Activated T-cell treated with anti-CD3 and anti-CD28 coated beads for 1 hour (primary cell): Measurements from ENCODE around the gene SIX1.

Experiments
- DNase-seq: peaks from one replicate; pipeline ENCODE4 v3.0.0-alpha.2; 2020; ENCODE audit warnings: low read depth

Gene SIX1

GRCh38 chr14:60641742-60642269 is 7.5 kb downstream of the SIX1 start:
- DNase-seq, result no peak

DNA sequence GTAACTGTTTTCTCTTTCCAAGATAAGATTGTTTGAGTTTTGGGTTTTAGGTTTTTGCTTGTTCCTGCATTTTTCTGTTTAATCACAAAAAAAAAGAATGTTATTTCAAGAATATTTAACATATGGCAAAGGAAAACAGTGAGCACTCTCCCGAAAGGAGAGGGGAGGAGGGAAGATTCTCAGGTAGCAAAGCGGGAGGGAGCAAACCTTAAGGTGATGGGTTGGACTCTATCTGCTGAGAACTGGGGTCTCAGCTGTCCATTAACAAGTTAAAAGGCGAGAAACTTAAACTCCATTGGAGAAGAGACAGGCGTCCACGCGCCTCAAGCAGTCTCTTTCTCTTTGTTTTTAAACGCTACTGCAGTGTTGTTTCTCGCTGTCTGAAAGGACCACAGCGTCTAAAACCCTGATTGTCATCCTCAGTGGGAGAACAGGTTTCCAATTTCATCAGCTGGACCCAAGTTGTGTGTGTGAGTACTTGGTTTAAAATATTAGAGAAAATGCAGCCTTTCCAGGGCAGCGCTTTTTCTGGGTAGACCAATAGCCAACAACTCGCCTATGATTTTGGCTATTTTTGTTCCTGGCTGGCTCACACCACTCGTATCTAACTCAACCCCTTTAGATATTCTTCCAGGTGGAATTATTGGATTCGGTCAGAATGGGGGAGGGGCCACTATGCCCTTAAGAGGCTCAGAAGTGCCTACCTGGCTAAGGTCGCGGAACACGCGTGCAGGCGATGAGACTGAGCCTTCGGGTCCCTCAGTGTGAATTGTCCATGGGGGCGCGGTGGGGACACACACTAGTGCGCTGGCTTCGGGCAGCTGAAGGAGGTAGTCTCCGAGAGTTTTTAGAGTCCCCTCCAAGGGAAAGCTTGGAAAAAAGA is 8.2 kb downstream of the SIX1 start:
- no peak for DNase-seq

- no peak for DNase-seq
Observed at GRCh38 chr14:60639674-60640073, 9.6 kb downstream of the SIX1 start.

- no peak for DNase-seq
Observed at GRCh38 chr14:60637479-60638315, 11.6 kb downstream of the SIX1 start.

GRCh38 chr14:60636879-60637478 is 12.3 kb downstream of the SIX1 start:
- DNase-seq, result no peak

DNA sequence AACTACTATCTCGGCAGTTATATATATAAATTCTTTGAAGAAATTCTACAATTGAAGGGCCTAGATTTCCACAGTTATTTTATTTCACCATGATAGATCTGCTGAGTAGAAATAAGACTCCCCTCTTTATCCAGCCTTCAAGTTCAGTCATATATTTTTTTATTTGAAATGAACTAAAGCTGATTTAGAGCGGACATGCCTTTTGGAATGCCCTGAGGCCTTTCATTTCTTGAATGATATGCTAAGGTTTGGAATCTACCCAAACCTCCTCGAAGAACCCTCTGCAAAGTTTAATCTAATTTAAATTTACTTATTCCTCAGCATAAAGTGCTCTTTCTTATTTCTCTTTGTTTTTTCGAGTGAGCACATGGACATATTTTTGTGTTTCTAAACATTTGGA is 15.1 kb downstream of the SIX1 start:
- no peak for DNase-seq

- DNase-seq, result no peak
Observed at GRCh38 chr14:60632777-60633176, 16.5 kb downstream of the SIX1 start.

DNA sequence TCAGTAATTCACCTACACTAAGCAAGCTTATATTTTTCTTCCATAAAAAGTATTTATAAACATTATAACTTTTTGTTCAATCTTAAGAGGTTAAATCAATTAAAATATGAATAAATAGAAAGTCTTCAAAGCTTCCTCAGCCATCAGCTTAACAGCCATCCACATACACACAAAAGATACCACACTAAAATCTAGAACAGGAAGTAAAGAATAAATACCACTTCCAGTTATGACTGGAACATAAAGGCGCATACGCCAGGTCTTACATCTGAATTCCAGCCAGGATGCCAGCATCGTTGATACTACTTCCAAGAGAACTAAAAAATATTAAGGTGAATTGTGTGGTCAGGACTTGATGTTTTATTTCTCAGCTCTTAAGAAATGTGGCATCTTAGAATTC is 17.0 kb downstream of the SIX1 start:
- DNase-seq, result no peak

GRCh38 chr14:60631842-60632241 is 17.4 kb downstream of the SIX1 start:
- DNase-seq, result no peak

DNA sequence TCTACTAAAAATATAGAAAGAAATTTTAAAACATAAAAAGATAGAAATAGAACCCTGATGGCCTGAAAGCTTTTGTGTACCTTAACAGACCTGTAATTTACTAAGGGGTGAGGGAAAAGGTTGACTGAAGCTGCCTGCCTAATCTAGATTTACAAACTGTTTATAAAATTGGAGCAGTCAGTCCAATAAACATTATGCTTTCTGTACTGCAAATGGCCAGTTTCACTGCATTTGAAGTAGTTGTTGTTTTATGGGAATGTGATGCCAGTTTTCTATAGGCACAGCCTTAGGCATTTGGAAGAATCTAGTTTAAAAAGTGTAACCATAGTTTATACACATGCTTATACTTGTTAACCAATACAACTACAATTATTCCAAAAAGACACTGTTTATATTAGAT is 19.1 kb downstream of the SIX1 start:
- no peak for DNase-seq

- no peak for DNase-seq
Observed at GRCh38 chr14:60628892-60629291, 20.4 kb downstream of the SIX1 start.

DNA sequence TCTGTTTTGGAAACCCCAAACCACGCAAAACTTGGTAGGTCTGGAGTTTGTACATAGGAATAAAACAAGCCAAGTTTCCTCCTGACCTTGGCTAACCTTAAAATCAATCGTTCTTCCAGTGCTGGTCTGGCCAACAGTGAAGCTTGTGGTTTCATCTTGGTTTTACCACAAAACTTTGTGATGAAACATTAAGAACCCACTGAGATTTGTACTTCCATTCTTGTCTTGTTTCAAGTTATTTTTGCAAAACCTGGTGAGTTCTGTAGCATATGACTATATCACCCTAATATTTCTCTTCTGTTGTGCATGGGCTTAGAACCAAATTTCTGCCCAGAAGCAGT is 26.4 kb downstream of the SIX1 start:
- no peak for DNase-seq

GRCh38 chr14:60622210-60622916 is 26.9 kb downstream of the SIX1 start:
- no peak for DNase-seq

GRCh38 chr14:60621386-60621785 is 27.9 kb downstream of the SIX1 start:
- no peak for DNase-seq

DNA sequence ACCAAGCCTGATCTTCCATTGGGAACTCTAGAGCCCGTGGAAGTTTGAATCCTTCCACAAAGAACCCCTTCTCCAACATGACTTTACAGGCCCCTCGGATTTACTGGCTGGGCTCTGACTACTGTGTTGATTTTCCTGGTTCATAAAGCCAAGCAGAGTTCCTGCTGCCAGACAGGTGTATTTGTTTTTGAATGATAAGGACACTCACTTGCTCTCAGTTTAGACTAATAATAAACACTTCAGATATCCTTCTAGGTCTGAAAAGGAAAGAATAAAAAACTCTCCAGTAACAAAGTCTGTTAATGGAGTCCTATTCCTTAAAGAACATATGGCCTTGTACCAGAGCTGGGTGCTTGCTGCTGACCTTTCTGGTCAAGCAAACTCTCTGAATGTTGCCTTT is 31.0 kb downstream of the SIX1 start:
- DNase-seq, result no peak

DNA sequence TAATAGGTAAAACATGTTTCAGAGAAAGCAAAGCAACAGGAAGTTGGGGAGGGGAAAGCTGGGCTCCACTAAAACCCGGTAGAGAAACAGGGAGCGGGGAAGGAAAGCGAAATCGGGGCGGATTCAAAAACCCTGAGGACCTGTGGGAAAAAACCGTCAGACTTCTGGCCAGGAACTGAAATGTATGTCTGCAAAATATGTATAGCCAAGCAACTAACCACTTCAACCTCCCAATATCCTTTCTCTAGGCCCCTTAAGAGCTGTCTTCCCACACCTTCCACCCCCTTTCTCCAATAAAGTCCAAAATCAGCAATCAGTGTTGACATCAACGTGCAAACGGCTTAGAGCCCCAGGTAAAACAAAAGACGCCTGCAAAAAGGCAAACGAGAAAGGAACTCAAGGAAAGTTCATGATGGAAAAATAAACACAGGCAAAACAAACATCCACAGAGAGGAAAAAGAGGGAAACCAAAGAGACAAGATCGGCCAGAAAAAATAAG is 32.8 kb downstream of the SIX1 start:
- DNase-seq, result no peak

- DNase-seq, result no peak
Observed at GRCh38 chr14:60602291-60602690, 47.0 kb downstream of the SIX1 start.

DNA sequence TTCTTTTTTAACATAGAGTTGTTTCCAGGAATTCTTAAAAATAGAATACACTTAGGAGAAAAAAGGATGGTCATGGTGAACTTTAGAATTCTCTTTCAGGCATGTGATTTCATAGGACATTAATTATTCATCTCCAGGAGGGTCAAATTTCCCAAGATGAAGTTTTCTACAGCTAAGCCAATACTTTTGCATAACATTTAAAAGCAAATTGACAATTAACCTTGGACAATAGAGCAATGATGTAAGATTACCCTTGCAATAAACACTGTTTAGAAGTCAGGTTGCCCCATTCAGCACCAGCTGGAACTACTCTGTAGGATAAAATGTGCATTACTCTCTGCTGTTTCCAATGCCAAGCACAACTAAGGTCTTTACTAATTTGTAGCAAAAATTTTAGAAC is 49.5 kb downstream of the SIX1 start:
- no peak for DNase-seq

DNA sequence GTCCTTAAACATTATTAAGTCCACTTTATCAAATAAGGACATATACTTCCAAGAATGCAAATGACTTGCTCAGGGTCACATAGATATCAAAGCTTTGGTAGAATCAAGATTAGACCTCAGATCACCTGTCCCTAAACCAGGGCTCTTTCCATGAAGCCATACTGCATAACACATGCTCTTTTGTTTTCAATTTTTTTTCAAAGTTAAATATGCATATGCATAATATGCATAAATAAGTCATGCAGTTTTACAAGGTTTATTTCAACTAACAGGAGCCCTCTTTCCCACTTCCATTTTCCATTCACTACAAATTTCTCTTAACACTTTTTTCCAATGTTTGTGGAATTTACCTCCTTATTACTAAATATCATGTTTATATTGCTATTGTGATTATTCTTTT is 53.1 kb downstream of the SIX1 start:
- no peak for DNase-seq

DNA sequence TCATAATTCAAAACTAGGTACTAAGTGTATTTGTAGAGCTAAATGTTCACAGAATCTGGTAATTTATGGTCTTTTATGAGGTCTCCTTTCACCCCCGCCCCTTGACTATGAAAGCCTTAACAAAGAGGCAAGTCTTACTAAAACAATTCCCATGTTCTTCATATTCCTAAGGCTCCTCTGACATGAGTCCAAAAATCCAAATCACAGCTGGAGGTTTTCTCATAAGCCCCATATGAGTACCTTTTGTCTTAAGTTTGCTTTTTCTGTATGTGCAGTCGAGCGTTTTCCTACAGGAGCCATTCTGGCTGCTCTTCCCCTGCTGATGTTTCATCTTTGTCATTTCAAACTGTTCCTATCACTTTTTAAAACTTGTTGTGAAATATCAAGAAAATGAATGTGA is 55.2 kb downstream of the SIX1 start:
- DNase-seq, result no peak
